Adrenal gland (tissue), 5 donors: ENCODE data around the gene IL1RN.

Experiments used
- POLR2A ChIP-seq, 2 donors: fragments of 450-650 bp; IDR thresholded peaks; one replicate each; pipeline ENCODE4 v1.6.1; 2017; ENCODE audit warnings: antibody characterized with exemption in 2 of 2, mild to moderate bottlenecking in 2 of 2, moderate library complexity in 1 of 2
- TF ChIP-seq, protein P1 (sequence below), 6 experiments: fragments of 450-650 bp in 4 of 6; fragments of 200-600 bp in 2 of 6; sonication (generic) in 1 of 6; IDR thresholded peaks; 1 replicate in 5 of 6; 2 replicates in 1 of 6; pipeline versions ENCODE4 v1.5.1 to v1.8.0; 2016 to 2021; ENCODE audit warnings: antibody characterized with exemption in 6 of 6, mild to moderate bottlenecking in 2 of 6, moderate library complexity in 1 of 6
- donor health status: DM: no; HTN: no; CAD: no.

DNA sequence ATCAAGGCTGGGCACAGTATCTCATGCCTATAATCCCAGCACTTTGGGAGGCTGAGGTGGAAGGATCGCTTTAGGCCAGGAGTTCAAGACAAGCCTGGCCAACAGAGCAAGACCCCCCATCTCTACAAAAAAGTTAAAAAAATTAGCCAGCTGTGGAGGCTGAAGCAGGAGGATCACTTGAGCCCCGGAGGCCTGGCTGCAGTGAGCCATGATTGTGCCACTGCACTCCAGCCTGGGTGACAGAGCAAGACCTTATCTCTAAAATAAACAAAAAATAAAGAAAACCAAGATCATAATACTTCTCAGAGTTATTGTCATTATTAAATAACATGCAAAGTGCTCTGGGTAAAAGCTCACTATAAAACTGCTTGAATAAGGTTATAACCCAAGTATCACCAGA lies 14.9 kb downstream of the IL1RN start:
- TF ChIP-seq, protein P1, sequence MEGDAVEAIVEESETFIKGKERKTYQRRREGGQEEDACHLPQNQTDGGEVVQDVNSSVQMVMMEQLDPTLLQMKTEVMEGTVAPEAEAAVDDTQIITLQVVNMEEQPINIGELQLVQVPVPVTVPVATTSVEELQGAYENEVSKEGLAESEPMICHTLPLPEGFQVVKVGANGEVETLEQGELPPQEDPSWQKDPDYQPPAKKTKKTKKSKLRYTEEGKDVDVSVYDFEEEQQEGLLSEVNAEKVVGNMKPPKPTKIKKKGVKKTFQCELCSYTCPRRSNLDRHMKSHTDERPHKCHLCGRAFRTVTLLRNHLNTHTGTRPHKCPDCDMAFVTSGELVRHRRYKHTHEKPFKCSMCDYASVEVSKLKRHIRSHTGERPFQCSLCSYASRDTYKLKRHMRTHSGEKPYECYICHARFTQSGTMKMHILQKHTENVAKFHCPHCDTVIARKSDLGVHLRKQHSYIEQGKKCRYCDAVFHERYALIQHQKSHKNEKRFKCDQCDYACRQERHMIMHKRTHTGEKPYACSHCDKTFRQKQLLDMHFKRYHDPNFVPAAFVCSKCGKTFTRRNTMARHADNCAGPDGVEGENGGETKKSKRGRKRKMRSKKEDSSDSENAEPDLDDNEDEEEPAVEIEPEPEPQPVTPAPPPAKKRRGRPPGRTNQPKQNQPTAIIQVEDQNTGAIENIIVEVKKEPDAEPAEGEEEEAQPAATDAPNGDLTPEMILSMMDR (IDR thresholded peaks at IDR 0.05): no peak
- TF ChIP-seq POLR2A (IDR thresholded peaks at IDR 0.05): no peak
